ENCODE data around the gene ZFYVE28. TPM values are rescaled to one million over a fixed set of nuclear protein-coding genes. Genes with fewer than 3 reads are reported as not detected.

The ZFYVE28 gene
- polyA plus RNA-seq, 1 of the 3 experiments (the other 2 are of a cell fraction), result 3.2 TPM

- no peak for TF ChIP-seq PBX3 (IDR thresholded peaks at IDR 0.05)
Measured at GRCh38 chr4:2395038-2395437, 23.4 kb downstream of the ZFYVE28 start (continued).

- Histone ChIP-seq H3F3A (replicated peaks; ENCODE audit: insufficient read depth) (no peaks in the 10 kb centered on the region), H3K4me1 (ENCODE audit: control insufficient read depth in 1 of 2, insufficient read depth in 2 of 2, low read depth in 1 of 2, low read length in 1 of 2) (peaks cover 4 to 18% of the 10 kb centered on the region in 2 experiments; a peak in 3 of 4 replicates), H3K9ac (no peak overlapping the region), H3K27me3 (ENCODE audit: insufficient read depth) (no peaks in the 10 kb centered on the region), H3K9me2 (no peaks in the 10 kb centered on the region), H3K4me2 (no peak overlapping the region), H2AFZ (ENCODE audit: low read depth) (no peak overlapping the region), H4K20me1 (ENCODE audit: insufficient read depth) (no peaks in the 10 kb centered on the region), H3K27ac (ENCODE audit: low read depth in 2 of 2, low read length in 1 of 2) (no peak overlapping the region), H3K36me3 (replicated peaks in 1 of 2; ENCODE audit: control insufficient read depth in 1 of 2, insufficient read depth in 2 of 2, low read length in 1 of 2) (no peaks in the 10 kb centered on the region), H3K79me2 (ENCODE audit: insufficient read depth) (no peaks in the 10 kb centered on the region), H3K9me3 (no peaks in the 10 kb centered on the region), H3K4me3 (ENCODE audit: low read depth in 2 of 2, low read length in 1 of 2) (no peak overlapping the region)
- POLR2A ChIA-PET, result no interaction called here
- no peak for DNase-seq
- CTCF ChIA-PET, result interaction anchor here (1.3 to 1.7 kb wide), 2 partner anchors 28 to 175 kb away, joined by 3 to 5 read pairs; no protein-coding TSS in a partner anchor
- WGBS (ENCODE audit: low lambda C conversion rate), result 95% methylated on average over 10 of the region's 17 CpGs
- TF ChIP-seq ZBTB33 (IDR thresholded peaks at IDR 0.05; ENCODE audit: borderline replicate concordance, low read depth) (no peak), GABPA (IDR thresholded peaks at IDR 0.05; ENCODE audit: low read depth) (no peak), POLR2AphosphoS5 (IDR thresholded peaks at IDR 0.05; ENCODE audit: low read depth, low read length) (no peak), TEAD4 (IDR thresholded peaks at IDR 0.05; ENCODE audit: borderline replicate concordance, insufficient read depth) (no peak), FOSL2 (IDR thresholded peaks at IDR 0.05; ENCODE audit: borderline replicate concordance, low read depth) (no peak), FOXJ3 (CRISPR knock-in tag; IDR thresholded peaks at IDR 0.05) (no peak), RFX5 (IDR thresholded peaks at IDR 0.05; ENCODE audit: low read length) (no peak), YY1 (IDR thresholded peaks at IDR 0.05; ENCODE audit: low read depth) (no peak), MEF2A (IDR thresholded peaks at IDR 0.05; ENCODE audit: borderline replicate concordance, low read depth) (no peak), NRF1 (IDR thresholded peaks at IDR 0.05; ENCODE audit: low read depth, low read length) (no peak), SMC3 (IDR thresholded peaks at IDR 0.05; ENCODE audit: low read depth, low read length) (no peak), FOXM1 (IDR thresholded peaks at IDR 0.05; ENCODE audit: low read depth) (no peak), SIN3A (IDR thresholded peaks at IDR 0.05; ENCODE audit: borderline replicate concordance, low read depth, low read length) (no peak), RAD21 (IDR thresholded peaks at IDR 0.05; ENCODE audit: low read length) (no peak)
Measured at GRCh38 chr4:2394528-2394927, 23.9 kb downstream of the ZFYVE28 start.

Measured in SK-N-SH (cell line).